HEK293 (cell line): Measurements from ENCODE around the gene RPP38.

Experiments
- CTCF ChIA-PET: fragments of 350-600 bp; formaldehyde crosslinking; extraction: SDS; loops from one replicate; lab custom pipeline; 2021; ENCODE audit warnings: antibody characterized with exemption; lab: Yijun Ruan, JAX
- POLR2A ChIA-PET: fragments of 300-600 bp; formaldehyde crosslinking; extraction: SDS; loops from one replicate; lab custom pipeline; 2020; ENCODE audit warnings: antibody characterized with exemption, inconsistent platforms; lab: Yijun Ruan, JAX
- H3K27ac ChIP-seq: fragments of 200-500 bp; sonication (Bioruptor generic); 2 replicates; pipeline ENCODE4 v1.5.1; 2014; ENCODE audit warnings: low read depth, low read length, control low read depth, inconsistent platforms; ENCODE audit errors: extremely low read depth
- H3K36me3 ChIP-seq, 2 experiments: fragments of 200-500 bp in 1 of 2; sonication (Bioruptor generic) in 1 of 2; 1 replicate in 1 of 2; 2 replicates in 1 of 2; pipeline ENCODE4 v1.5.1; 2014 to 2017; ENCODE audit warnings: inconsistent platforms in 2 of 2, low read length in 2 of 2; ENCODE audit not compliant: control insufficient read depth in 2 of 2, insufficient read depth in 1 of 2
- H3K4me1 ChIP-seq: fragments of 200-500 bp; sonication (Bioruptor generic); 2 replicates; pipeline ENCODE4 v1.5.1; 2014; ENCODE audit warnings: mild to moderate bottlenecking, low read length, inconsistent platforms; ENCODE audit not compliant: control insufficient read depth, insufficient read depth
- H3K4me3 ChIP-seq: 2 replicates; pipeline ENCODE4 v1.5.1; 2011; ENCODE audit warnings: low read depth, mild to moderate bottlenecking, control low read depth, low read length, moderate library complexity
- H3K9me3 ChIP-seq: fragments of 200-500 bp; sonication (Bioruptor generic); 2 replicates; pipeline ENCODE4 v1.5.1; 2014; ENCODE audit warnings: low read depth, low read length, inconsistent platforms; ENCODE audit not compliant: control insufficient read depth, insufficient read depth
- BCL6B ChIP-seq: fragments of 450-650 bp; formaldehyde crosslinking; IDR thresholded peaks from 2 replicates; pipeline ENCODE4 v1.5.1; 2017; ENCODE audit warnings: missing biosample characterization, missing genetic modification characterization
- FEZF1 ChIP-seq: fragments of 450-650 bp; formaldehyde crosslinking; IDR thresholded peaks from 2 replicates; pipeline ENCODE4 v1.5.1; 2016; ENCODE audit warnings: missing biosample characterization, missing genetic modification characterization
- HOXA7 ChIP-seq: sonication (generic); formaldehyde crosslinking; IDR thresholded peaks from 2 replicates; pipeline ENCODE4 v1.8.1; 2022; ENCODE audit warnings: missing genetic modification reagents, borderline replicate concordance
- KLF8 ChIP-seq: fragments of 450-650 bp; formaldehyde crosslinking; IDR thresholded peaks from 2 replicates; pipeline ENCODE4 v1.5.1; 2016; ENCODE audit warnings: missing biosample characterization, missing genetic modification characterization
- PRDM1 ChIP-seq: fragments of 450-650 bp; formaldehyde crosslinking; IDR thresholded peaks from 2 replicates; pipeline ENCODE4; 2016; ENCODE audit warnings: missing biosample characterization, missing genetic modification characterization
- SCRT1 ChIP-seq: fragments of 450-650 bp; formaldehyde crosslinking; IDR thresholded peaks from 2 replicates; pipeline ENCODE4 v1.5.1; 2016; ENCODE audit warnings: missing biosample characterization, missing genetic modification characterization, borderline replicate concordance
- ZBTB1 ChIP-seq: fragments of 450-650 bp; formaldehyde crosslinking; IDR thresholded peaks from 2 replicates; pipeline ENCODE4 v1.5.1; 2016; ENCODE audit warnings: missing biosample characterization, missing genetic modification characterization
- ZBTB26 ChIP-seq: fragments of 450-650 bp; formaldehyde crosslinking; optimal IDR thresholded peaks from 2 replicates; pipeline ENCODE3; 2016; ENCODE audit warnings: missing biosample characterization, mild to moderate bottlenecking, missing genetic modification characterization
- ZIC2 ChIP-seq: fragments of 450-650 bp; formaldehyde crosslinking; IDR thresholded peaks from 2 replicates; pipeline ENCODE4 v1.5.1; 2016; ENCODE audit warnings: missing biosample characterization, missing genetic modification characterization
- ZNF114 ChIP-seq: fragments of 450-650 bp; formaldehyde crosslinking; IDR thresholded peaks from 2 replicates; pipeline ENCODE4 v1.5.0; 2017; ENCODE audit warnings: missing biosample characterization, missing genetic modification characterization
- ZNF133 ChIP-seq: fragments of 450-650 bp; formaldehyde crosslinking; IDR thresholded peaks from 2 replicates; pipeline ENCODE4 v1.5.1; 2016; ENCODE audit warnings: missing biosample characterization, missing genetic modification characterization
- ZNF138 ChIP-seq: fragments of 450-650 bp; formaldehyde crosslinking; IDR thresholded peaks from 2 replicates; pipeline ENCODE4 v1.5.1; 2016; ENCODE audit warnings: missing biosample characterization, missing genetic modification characterization, borderline replicate concordance
- ZNF148 ChIP-seq: fragments of 450-650 bp; formaldehyde crosslinking; IDR thresholded peaks from 2 replicates; pipeline ENCODE4 v1.5.0; 2017; ENCODE audit warnings: missing biosample characterization, missing genetic modification characterization, borderline replicate concordance
- ZNF2 ChIP-seq: fragments of 450-650 bp; formaldehyde crosslinking; IDR thresholded peaks from 2 replicates; pipeline ENCODE4 v1.5.1; 2016; ENCODE audit warnings: missing biosample characterization, missing genetic modification characterization
- ZNF366 ChIP-seq: fragments of 450-650 bp; formaldehyde crosslinking; conservative IDR thresholded peaks from 2 replicates; pipeline ENCODE4 v1.5.1; 2016; ENCODE audit warnings: missing biosample characterization, missing genetic modification characterization
- ZNF473 ChIP-seq: fragments of 450-650 bp; formaldehyde crosslinking; IDR thresholded peaks from 2 replicates; pipeline ENCODE4 v1.5.1; 2017; ENCODE audit warnings: missing biosample characterization, missing genetic modification characterization
- ZNF510 ChIP-seq: fragments of 450-650 bp; formaldehyde crosslinking; IDR thresholded peaks from 2 replicates; pipeline ENCODE4 v1.5.1; 2018; ENCODE audit warnings: mild to moderate bottlenecking, missing genetic modification characterization, missing biosample characterization; ENCODE audit not compliant: insufficient replicate concordance
- ZNF558 ChIP-seq: fragments of 450-650 bp; formaldehyde crosslinking; IDR thresholded peaks from 2 replicates; pipeline ENCODE4 v1.5.1; 2016; ENCODE audit warnings: missing biosample characterization, missing genetic modification characterization
- ZNF600 ChIP-seq: fragments of 450-650 bp; formaldehyde crosslinking; IDR thresholded peaks from 2 replicates; pipeline ENCODE4 v1.5.1; 2016; ENCODE audit warnings: missing biosample characterization, missing genetic modification characterization
- ZNF704 ChIP-seq: fragments of 450-650 bp; formaldehyde crosslinking; IDR thresholded peaks from 2 replicates; pipeline ENCODE4 v1.5.1; 2016; ENCODE audit warnings: missing biosample characterization, missing genetic modification characterization
- ZNF768 ChIP-seq: fragments of 450-650 bp; formaldehyde crosslinking; IDR thresholded peaks from 2 replicates; pipeline ENCODE4 v1.5.1; 2018; ENCODE audit warnings: missing biosample characterization, mild to moderate bottlenecking, missing genetic modification characterization

RPP38 gene

GRCh38 chr10:15131330-15131729 lies 34.2 kb downstream of the RPP38 start:
- Histone ChIP-seq H3K9me3 (no peaks in the 10 kb centered on the region), H3K27ac (no peak overlapping the region)
- CTCF ChIA-PET: interaction anchor here (0.6 to 0.7 kb wide), 3 partner anchors 11 to 172 kb away, joined by 3 read pairs; partner anchors contain the start of gene MEIG1

GRCh38 chr10:15136129-15137035 lies 39.2 kb downstream of the RPP38 start:
- Histone ChIP-seq H3K4me1 (0 out of 2 replicates have a peak, but pooled peaks cover under 1% of the 10 kb centered on the region), H3K4me3 (no peak overlapping the region)
- CTCF ChIA-PET: interaction anchor here (0.9 kb wide), 1 partner anchor 30 kb away, joined by 3 read pairs; no protein-coding TSS in a partner anchor
- TF ChIP-seq HOXA7 (CRISPR knock-in tag) (no peak), ZNF366 (tag by site-specific recombination) (peak; percentile 87), ZNF114 (no peak), ZNF148 (tag by site-specific recombination) (no peak), KLF8 (tag by site-specific recombination) (no peak), PRDM1 (tag by site-specific recombination) (peak; percentile 100), ZNF133 (tag by site-specific recombination) (no peak), FEZF1 (tag by site-specific recombination) (no peak), ZNF704 (no peak), ZIC2 (no peak), ZNF600 (tag by site-specific recombination) (no peak)
- TF ChIP-seq, all 188 proteins: peak for 2
- POLR2A ChIA-PET: interaction anchor here (0.7 kb wide), 1 partner anchor 16 kb away, joined by 3 read pairs; no protein-coding TSS in a partner anchor
- Histone ChIP-seq H3K9me3 (no peaks in the 10 kb centered on the region), H3K27ac (no peak overlapping the region), H3K36me3 (peaks cover 26 to 61% of the 10 kb centered on the region in 2 experiments)

More at GRCh38 chr10:15131330-15131729, 34.2 kb downstream of the RPP38 start:
- no peak overlapping the region for H3K4me3 ChIP-seq
- TF ChIP-seq ZNF473 (tag by site-specific recombination) (no peak), ZNF510 (peak; percentile 95), BCL6B (tag by site-specific recombination) (no peak)
- H3K4me1 ChIP-seq: no peaks in the 10 kb centered on the region
- peaks cover 32 to 78% of the 10 kb centered on the region in 2 experiments for H3K36me3 ChIP-seq
- POLR2A ChIA-PET: no interaction called here

- peaks cover 7% of the 10 kb centered on the region; the same call in 1 of the 2 replicates for H3K4me1 ChIP-seq
- ChIA-PET CTCF (interaction anchor here (0.6 to 0.9 kb wide), 2 partner anchors 29 to 165 kb away, joined by 3 to 5 read pairs; no protein-coding TSS in a partner anchor), POLR2A (no interaction called here)
- no peaks in the 10 kb centered on the region for H3K9me3 ChIP-seq
- no peak for TF ChIP-seq ZNF2 (tag by site-specific recombination)
- no peak for TF ChIP-seq ZNF768 (tag by site-specific recombination)
- TF ChIP-seq ZNF138 (tag by site-specific recombination): no peak
- TF ChIP-seq ZNF558 (tag by site-specific recombination): no peak
- no peak for TF ChIP-seq ZBTB26 (tag by site-specific recombination)
- TF ChIP-seq SCRT1: no peak
- TF ChIP-seq ZBTB1: no peak
- peaks cover 23 to 57% of the 10 kb centered on the region in 2 experiments for H3K36me3 ChIP-seq
- no peak overlapping the region for H3K4me3 ChIP-seq
- no peak overlapping the region for H3K27ac ChIP-seq
These were observed 39.8 kb downstream of the RPP38 start for GRCh38 chr10:15137036-15137359.
